Nephron (organoid): ENCODE data around the gene PPP4R4.
A peak's percentile ranks its signal among the peaks of the same experiment; 100 is the strongest.

ENCODE experiments used
- H3K27ac Mint-ChIP-seq, 3 experiments: 2 replicates each; pipeline ENCODE4 v1.8.0; 2020; ENCODE audit warnings: mixed read lengths in 3 of 3, mild to moderate bottlenecking in 2 of 3, moderate library complexity in 1 of 3
- H3K27me3 Mint-ChIP-seq: 2 replicates; pipeline ENCODE4 v1.8.0; 2021; ENCODE audit warnings: low read depth, mild to moderate bottlenecking, moderate library complexity, mixed read lengths
- H3K36me3 Mint-ChIP-seq: 2 replicates; pipeline ENCODE4 v1.8.0; 2020; ENCODE audit warnings: low read depth, mixed read lengths
- H3K4me1 Mint-ChIP-seq: 2 replicates; pipeline ENCODE4 v1.8.0; 2020; ENCODE audit warnings: mixed read lengths
- H3K4me3 Mint-ChIP-seq, 3 experiments: 2 replicates each; pipeline ENCODE4 v1.8.0; 2020; ENCODE audit warnings: mild to moderate bottlenecking in 3 of 3, mixed read lengths in 3 of 3, moderate library complexity in 2 of 3
- H3K9me3 Mint-ChIP-seq: 2 replicates; pipeline ENCODE4 v1.8.0; 2020; ENCODE audit warnings: mixed read lengths
- TF ChIP-seq, protein P1 (sequence below), 3 experiments: fragments of 200-600 bp; sonication (generic); IDR thresholded peaks; one replicate each; pipeline ENCODE4 v1.5.0; 2021; ENCODE audit warnings: antibody characterized with exemption in 3 of 3; ENCODE audit not compliant: unreplicated experiment in 3 of 3

PPP4R4 gene

GRCh38 chr14:94161981-94162380, 12.1 kb upstream of the PPP4R4 start:
- peaks cover 35% of the 10 kb centered on the region for H3K4me1 Mint-ChIP-seq
- TF ChIP-seq, protein P1, sequence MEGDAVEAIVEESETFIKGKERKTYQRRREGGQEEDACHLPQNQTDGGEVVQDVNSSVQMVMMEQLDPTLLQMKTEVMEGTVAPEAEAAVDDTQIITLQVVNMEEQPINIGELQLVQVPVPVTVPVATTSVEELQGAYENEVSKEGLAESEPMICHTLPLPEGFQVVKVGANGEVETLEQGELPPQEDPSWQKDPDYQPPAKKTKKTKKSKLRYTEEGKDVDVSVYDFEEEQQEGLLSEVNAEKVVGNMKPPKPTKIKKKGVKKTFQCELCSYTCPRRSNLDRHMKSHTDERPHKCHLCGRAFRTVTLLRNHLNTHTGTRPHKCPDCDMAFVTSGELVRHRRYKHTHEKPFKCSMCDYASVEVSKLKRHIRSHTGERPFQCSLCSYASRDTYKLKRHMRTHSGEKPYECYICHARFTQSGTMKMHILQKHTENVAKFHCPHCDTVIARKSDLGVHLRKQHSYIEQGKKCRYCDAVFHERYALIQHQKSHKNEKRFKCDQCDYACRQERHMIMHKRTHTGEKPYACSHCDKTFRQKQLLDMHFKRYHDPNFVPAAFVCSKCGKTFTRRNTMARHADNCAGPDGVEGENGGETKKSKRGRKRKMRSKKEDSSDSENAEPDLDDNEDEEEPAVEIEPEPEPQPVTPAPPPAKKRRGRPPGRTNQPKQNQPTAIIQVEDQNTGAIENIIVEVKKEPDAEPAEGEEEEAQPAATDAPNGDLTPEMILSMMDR (IDR thresholded peaks at IDR 0.05; ENCODE audit: unreplicated experiment in 3 of 3) = no peak
- H3K9me3 Mint-ChIP-seq = no peaks in the 10 kb centered on the region
- H3K27ac Mint-ChIP-seq = peak overlapping the region; percentile 51 to 56 (median 54)
- no peak overlapping the region for H3K4me3 Mint-ChIP-seq
- H3K36me3 Mint-ChIP-seq = no peaks in the 10 kb centered on the region
- H3K27me3 Mint-ChIP-seq = peaks cover 19% of the 10 kb centered on the region

DNA sequence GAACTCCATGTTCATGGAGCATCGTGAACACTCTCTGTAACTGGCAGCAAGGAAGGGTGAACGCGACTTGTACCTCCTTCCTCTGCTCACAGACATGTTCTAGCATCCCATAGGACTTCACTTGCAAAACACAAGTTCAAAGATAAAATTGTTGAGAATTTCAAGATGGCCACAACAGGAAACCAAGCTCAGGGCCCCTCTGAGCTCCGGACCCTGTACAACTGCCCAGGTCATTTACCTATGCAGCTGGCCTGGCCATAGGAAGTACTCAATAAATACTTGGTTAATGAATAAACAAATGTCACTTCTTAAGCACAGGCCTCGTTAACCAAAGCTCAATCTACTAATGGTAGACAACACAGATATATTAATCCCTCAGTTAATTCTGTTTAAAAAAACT, 11.7 kb upstream of the PPP4R4 start:
- Mint-ChIP-seq H3K4me1 (peaks cover 35% of the 10 kb centered on the region), H3K36me3 (no peaks in the 10 kb centered on the region), H3K4me3 (no peak overlapping the region), H3K27me3 (peaks cover 24% of the 10 kb centered on the region), H3K9me3 (no peaks in the 10 kb centered on the region), H3K27ac (peak overlapping the region; percentile 51 to 56 (median 54))
- TF ChIP-seq, protein P1 (IDR thresholded peaks at IDR 0.05; ENCODE audit: unreplicated experiment in 3 of 3) = no peak

DNA sequence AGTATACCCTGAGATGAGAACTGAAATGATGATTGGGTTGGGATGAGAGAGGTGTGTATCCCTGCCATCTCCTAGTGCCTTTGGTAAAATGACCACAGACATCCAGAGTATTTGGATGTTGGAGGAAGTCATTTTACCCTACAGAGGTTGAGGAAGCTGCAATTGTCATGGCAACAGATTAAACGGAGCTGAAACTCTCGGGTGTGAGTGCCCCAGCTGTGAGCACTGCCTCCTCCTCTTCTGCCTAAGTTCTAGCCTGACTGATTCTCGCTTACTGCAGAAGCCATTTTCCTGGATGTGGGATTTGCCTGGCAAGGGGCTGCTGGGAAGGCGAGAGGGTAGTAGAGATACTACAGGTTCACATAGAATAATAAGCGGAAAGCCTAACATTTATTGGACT, 10.3 kb upstream of the PPP4R4 start:
- TF ChIP-seq, protein P1 (IDR thresholded peaks at IDR 0.05; ENCODE audit: unreplicated experiment in 3 of 3) = no peak
- no peaks in the 10 kb centered on the region for H3K36me3 Mint-ChIP-seq
- H3K4me3 Mint-ChIP-seq = no peak overlapping the region
- H3K27ac Mint-ChIP-seq = no peak overlapping the region
- no peaks in the 10 kb centered on the region for H3K9me3 Mint-ChIP-seq
- peaks cover 23% of the 10 kb centered on the region for H3K27me3 Mint-ChIP-seq
- peaks cover 35% of the 10 kb centered on the region for H3K4me1 Mint-ChIP-seq

- H3K36me3 Mint-ChIP-seq = no peaks in the 10 kb centered on the region
- no peaks in the 10 kb centered on the region for H3K9me3 Mint-ChIP-seq
- H3K27me3 Mint-ChIP-seq = peaks cover 23% of the 10 kb centered on the region
- H3K4me1 Mint-ChIP-seq = peaks cover 35% of the 10 kb centered on the region
- TF ChIP-seq, protein P1 (IDR thresholded peaks at IDR 0.05; ENCODE audit: unreplicated experiment in 3 of 3) = no peak
- H3K4me3 Mint-ChIP-seq = peak overlapping the region; percentile 43 to 61 (median 54)
- peak overlapping the region; percentile 13 to 37 (median 18) for H3K27ac Mint-ChIP-seq
Observed at GRCh38 chr14:94164685-94165431, 9.3 kb upstream of the PPP4R4 start.

- TF ChIP-seq, protein P1 (IDR thresholded peaks at IDR 0.05; ENCODE audit: unreplicated experiment in 3 of 3) = no peak
- Mint-ChIP-seq H3K36me3 (no peaks in the 10 kb centered on the region), H3K9me3 (no peaks in the 10 kb centered on the region), H3K27me3 (peaks cover 18% of the 10 kb centered on the region), H3K4me3 (peak overlapping the region in 1 of 3 experiments; percentile 3), H3K27ac (no peak overlapping the region), H3K4me1 (peaks cover 35% of the 10 kb centered on the region)
Observed at GRCh38 chr14:94165744-94166143, 8.4 kb upstream of the PPP4R4 start.

DNA sequence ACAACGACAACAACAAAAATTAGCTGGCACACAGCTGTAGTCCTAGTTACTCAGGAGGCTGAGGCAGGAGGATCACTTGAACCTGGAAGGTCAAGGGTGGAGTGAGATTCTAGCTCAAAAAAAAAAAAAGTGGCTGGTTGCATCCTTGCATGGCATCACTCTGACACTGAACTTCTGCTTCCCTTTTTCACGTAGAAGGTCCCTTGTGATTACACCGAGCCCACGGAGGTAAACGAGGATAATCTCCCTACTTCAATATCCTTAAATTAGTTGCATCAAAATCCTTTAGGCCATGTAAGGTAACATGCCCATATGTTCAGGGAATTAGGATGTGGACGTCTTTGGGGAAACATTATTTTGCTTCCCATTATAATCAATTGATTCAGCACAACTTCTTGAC, 4.0 kb upstream of the PPP4R4 start:
- H3K4me1 Mint-ChIP-seq = peaks cover under 1% of the 10 kb centered on the region
- no peaks in the 10 kb centered on the region for H3K36me3 Mint-ChIP-seq
- H3K27ac Mint-ChIP-seq = no peak overlapping the region
- TF ChIP-seq, protein P1 (IDR thresholded peaks at IDR 0.05; ENCODE audit: unreplicated experiment in 3 of 3) = no peak
- no peak overlapping the region for H3K4me3 Mint-ChIP-seq
- peaks cover 47% of the 10 kb centered on the region for H3K27me3 Mint-ChIP-seq
- H3K9me3 Mint-ChIP-seq = no peaks in the 10 kb centered on the region
